Stimulated activated CD4-positive, alpha-beta T cell treated with anti-CD3 and anti-CD28 coated beads, Interleukin-2, amount 100 ng/mL, for 24 hours (primary cell): Measurements from ENCODE around the gene ABHD17B.
A peak's percentile ranks its signal among the peaks of the same experiment; 100 is the strongest.
"Not testable (repeated sequence)": the region's sequence is repeated elsewhere in the genome, so short reads cannot be mapped to it uniquely, and the experiment has no call there.

Experiments
- DNase-seq, 2 donors: peaks; one replicate each; pipeline ENCODE4 v3.0.0-alpha.2; 2020

Gene ABHD17B

DNA sequence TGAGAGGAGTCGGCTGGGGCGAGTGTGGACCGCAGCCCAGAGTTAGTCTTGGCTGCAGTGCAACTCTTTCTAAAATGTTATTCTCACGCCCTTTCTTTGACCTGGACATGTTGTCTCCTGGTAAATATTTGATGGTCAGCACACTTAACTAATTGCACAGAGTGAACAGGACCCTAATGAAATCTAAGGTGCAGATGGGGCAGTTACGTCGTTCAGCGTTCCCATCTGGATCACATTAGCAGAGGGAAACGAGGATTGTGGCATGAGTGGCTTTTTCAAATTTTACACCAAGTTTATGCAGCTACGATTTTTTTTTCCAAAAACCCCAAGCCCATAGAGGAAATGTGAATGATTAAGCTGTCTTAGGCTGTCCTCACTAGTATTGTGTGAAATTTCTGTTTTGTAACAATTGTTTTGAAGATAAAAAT, 929 bp upstream of the ABHD17B start:
- no peak for DNase-seq

DNA sequence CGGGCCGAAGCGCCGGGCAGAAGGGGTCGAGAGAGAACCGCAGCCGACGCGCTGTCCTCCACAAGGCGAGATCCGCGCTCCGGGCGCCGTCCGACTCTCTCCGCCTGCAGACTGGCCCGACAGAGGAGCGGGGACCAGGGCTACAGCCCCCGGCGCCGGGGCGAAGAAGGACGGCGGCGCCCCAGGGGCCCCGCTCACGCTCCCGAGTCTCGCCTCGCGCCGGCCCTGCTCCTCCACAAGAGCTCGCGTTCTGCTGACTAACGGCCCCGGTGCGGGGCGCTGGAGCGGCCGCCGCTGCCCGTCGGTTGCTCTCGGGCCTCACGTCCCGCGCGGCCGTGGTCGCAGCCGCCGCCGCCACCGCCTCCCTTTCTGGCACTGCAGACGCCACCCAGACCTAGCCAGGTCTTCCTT, 338 bp downstream of the ABHD17B start:
- no peak for DNase-seq

DNA sequence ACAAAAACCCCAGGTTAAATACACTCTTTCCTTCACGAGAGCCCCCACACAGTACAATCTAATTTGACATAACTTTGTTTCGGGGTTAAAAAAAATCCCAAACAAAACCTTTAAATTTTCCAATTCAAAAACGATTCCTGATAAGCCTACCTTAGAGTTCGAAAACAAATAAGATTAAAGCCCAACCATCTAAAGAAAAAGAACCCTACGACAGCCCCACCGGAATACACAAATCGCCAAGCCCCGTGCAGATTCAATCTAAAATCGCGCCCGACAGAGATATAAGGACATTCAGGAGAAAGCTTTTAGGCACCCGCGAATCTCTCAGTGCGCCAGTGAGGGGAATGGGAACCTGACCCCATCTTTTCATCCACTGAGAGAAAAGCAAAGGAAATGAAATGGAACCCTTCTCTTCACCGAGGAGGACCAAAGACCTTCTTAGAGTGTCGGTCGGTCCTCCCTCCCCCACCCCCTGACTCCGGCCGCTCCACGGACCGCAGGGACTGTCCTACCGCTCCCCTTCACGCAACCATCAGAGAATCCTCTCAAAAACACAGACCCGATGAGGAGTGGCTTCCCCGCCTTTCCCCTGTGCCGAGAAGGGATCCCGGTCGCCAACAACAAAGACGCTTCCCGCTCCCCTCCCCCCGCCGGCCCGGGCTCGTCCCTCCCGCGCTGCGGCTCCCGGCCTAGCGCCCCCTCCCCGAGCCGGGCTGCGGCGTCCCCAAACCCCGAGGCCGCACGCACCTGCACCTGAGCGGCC, 925 bp downstream of the ABHD17B start:
- peak; percentile 53 to 63 for DNase-seq

DNA sequence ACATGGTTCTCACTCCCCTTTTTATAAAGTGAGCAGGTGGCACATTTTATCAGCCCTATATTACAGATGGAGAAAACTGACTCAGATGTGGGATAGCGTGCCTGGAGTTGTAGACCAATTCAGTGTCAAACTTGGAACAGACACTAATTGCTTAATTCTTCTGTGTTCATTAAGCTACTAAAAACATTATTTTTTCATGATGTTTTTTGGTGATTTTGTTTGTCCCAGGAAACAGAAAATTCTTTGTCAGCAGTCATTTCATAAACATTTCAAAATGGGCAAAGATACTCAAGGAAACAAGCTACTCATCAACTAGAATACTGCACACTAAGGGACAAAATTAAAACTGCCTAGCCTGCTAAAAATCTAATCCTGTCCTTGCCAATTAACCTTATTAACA, 2.2 kb downstream of the ABHD17B start:
- no peak for DNase-seq

DNA sequence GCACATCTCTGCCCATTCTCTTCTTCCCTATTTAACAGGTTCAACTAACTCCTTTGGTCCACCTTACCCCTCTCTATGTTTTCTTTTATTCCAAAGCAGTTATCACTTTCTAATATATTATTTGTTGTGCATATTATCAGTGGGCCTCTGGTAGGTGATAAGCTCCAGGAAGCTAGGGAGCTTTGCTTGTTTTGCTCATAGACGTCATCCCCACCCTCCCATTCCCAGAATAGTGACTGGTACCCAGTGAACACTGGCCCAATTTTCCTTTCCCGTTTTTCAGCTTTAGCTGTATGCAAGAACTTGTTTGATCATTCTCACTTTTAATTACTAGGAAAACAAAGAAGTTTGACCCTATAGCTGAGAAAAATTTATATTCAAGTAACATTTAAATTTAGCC, 6.9 kb downstream of the ABHD17B start:
- no peak for DNase-seq

DNA sequence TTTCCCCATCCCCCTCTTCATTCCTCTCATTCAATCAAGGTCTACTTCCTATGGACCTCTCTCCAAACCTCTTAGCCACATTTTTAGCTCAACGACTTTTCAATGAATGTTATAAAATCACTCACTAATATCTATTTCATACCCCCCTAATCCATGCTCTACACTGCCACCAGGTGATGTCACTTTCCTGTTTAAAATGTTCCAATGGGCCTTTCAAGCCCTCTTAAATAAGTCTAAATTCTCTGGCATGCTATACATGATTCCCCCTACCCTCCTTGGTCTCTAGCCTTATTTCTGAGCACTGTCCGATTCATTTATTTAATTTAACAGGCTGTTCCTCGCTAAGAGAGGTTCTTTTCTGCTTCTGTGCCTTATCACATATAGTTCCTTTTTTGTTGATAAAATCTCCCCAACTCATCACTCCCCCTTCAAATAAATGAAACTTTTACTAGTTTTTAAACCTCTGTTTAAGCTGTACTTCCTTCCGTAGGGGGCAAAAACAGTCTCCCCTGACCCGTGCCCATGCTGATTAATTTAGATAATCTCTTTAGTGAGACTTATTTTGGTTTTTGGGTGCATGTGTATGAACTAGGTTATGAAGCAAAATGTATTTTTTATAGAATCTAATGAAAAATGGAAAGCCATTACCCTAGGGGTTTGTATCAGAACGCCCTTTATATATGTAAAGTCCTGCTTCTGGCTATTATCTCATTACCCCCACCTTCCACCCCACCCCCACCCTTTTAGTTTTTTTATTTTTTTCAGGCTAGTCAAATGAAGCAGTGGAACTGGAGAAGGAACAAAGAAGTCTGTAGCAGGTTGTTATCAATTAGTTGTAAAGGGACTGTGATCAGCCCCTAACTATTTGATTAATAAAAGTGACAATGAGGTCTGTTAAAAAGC, 9.0 kb downstream of the ABHD17B start:
- DNase-seq = no peak

DNA sequence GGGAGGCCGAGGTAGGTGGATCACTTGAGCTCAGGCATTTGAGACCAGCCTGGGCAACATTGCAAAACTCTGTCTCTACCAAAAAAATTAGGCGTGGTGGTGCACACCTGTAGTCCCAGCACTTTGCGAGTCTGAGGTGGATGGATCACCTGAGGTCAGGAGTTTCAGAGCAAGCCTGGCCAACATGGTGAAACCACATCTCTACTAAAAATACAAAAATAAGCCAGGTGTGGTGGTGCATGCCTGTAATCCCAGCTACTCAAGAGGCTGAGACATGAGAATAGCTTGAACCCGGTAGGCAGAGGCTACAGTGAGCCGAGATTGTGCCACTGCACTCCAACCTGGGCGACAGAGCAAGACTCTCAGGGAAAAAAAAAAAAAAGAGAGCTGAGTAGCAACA, 12.2 kb downstream of the ABHD17B start:
- DNase-seq = not testable (repeated sequence)

DNA sequence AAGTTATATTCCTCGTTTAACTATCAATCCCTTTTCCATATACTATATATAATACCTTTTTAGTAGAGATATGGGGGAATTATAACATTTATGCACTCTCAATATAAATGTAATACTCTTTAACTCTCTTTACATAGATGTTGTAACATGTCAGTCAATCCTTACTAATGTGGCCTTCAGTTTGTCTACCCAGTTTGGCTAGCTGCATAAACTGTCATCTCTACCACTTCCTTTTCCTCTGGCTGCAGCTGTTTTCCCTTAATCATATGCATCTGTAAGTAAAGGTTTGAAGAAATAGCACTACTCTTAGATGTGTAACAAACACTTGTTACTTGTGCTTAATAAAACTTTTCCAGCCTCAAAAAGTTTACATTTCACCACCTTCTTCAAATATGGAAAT, 13.4 kb downstream of the ABHD17B start:
- DNase-seq = no peak

DNA sequence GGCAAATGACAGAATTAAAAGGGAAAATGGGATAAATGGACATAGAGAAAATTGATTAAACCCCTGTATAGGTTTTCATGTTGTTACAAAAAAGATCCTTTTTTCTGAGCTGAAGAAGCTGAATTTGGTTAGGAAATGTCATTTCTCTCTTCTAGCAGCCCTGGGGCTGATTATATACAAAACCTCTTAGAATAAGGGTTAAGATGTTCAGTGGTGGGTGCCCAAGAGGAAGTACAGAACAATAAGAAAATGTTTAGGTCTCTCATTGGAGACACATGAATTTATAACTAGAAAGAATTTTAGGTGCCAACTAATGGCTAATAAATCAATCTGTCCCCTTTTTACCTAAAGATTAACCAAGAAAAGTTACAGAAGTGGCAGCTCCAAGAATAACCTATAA, 14.2 kb downstream of the ABHD17B start:
- no peak for DNase-seq

DNA sequence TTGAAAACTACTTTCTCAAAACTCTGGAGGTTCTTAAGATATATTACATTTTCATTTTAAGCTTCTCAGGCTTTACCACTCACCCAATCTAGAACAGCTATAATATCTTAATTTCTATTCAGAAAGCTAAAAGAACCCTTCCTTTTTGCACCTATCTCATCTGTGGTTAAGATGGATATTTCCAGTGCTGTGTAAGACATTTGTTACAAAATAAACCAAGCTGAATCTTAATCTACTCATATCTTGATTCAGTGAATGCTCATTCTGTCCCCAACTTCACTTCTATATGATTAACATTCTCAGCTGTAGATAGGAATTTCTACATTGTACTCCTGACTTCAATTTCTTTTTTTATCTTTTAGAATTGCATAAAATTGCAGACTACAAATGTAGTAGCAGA, 15.0 kb downstream of the ABHD17B start:
- no peak for DNase-seq

DNA sequence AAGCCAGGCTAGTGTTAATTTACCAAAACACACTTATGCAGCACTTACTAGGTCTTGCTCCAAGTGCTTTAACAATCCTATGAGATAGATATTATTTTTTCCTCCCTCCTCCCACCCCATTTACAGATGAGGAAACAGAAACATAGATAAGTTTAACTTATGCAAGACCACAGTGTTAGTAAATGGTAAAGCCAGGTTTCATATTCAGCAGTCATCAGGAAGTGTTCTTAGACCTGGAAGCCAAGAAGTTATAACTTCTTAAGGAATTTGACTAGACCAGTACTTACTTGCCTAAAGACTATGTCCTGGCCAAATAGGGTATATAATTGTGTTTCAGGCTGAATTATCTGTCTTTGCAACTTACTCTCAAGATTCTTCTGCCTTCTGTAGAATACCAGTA, 15.9 kb downstream of the ABHD17B start:
- no peak for DNase-seq

DNA sequence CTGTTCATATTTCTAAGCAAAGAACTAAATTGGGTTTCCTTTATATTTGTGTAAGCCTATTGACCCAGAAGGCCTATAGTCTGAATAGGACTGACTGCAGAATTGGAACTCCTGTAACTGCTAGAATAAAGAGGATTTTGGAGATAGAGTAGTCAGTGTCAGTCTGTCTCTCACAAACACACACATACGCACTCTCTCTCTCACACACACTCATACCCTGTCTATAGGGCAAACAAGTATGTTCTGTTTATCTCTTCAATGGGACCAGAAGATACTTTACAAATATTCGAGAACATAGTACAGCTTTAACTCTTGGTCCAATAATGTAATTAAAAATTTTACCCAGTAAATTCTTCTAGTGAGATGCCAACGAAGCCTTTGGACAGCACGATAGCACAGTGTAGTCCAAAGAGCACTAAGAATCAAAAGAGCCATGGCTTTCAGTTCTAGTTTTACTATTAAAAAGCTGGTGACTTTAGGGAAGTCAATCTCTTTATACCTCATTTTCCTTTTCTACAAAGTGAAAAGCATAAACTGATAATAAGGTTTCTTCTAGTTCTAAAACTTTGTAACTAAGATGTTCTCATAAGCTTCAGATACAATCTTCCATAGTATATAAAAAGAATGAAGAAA, 19.3 kb downstream of the ABHD17B start:
- no peak for DNase-seq

DNA sequence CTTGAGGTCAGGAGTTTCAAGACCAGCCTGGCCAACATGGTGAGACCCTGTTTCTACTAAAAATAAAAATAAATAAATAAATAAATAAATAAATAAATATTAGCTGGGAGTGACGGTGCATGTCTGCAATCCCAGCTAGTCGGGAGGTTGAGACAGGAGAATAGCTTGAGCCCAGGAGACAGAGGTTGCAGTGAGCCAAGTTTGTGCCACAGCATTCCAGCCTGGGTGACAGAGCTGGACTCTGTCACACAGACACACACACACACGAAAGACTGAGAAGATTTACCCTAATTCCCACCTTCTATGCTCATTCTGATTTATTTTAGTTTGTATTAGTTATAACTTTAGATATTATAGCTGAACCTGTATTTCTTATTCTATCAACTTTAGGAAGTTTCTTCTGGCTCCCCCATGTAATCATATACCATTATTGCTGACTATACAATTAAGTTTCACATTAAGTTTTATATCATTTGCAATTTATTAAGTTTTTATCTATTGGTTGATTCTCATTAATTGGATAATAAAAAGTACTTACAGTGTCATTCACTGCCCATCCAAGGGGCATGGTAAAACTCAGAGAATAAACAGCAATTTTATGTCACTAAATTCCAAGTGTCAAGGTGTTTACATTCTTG, 20.8 kb downstream of the ABHD17B start:
- DNase-seq = no peak

DNA sequence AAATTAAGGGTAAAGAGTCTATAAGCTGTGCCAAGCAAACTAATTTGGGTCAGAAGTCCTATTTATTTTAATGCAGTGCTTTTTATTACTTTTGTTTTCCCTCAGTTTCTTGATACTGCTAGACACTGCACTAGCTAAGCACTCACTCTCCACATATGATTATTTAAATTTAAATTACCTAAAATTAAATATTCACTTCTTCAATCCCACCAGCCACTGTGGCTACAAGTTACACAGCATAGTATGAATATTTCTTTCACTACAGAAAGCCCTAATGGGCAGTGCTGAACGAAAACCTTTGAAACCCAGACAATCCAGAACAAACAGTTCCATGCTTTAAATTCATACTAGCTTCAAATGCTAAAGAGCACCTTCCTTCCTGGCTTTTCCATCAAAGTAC, 23.6 kb downstream of the ABHD17B start:
- DNase-seq = no peak

DNA sequence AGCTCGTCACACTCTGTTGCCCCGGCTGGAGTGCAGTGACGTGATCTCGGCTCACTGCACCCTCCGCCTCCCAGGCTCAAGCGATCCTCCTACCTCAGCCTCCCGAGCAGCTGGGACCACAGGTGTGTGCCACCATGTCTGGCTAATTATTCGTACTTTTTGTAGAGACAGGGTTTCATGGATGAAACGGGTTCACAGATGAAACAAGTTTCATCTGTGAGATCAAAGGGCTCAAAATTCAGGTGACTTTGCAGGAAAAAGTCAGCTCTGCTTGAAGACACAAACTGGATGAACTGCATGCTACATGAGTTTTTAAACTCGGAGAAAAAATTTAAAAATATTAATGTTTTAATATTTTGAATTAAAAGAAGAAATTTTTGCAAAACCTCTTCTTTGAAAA, 24.5 kb downstream of the ABHD17B start:
- DNase-seq = no peak

DNA sequence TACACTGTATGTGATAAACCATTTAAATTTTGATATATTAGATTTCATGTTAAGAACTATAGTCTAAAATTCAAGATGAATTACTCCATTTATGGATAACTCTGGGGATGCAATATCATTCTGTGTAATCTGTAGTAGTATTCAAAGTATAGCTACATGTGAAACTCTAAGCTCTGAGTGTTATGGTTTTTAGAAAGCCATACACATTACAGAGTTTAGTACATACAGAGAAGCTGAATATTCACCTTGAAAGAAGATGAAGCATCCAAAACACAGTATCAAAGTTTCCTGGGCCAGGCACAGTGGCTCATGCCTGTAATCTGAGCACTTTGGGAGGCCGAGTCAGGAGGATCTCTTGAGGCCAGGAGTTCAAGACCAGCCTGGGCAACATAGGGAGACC, 25.0 kb downstream of the ABHD17B start:
- DNase-seq = no peak

DNA sequence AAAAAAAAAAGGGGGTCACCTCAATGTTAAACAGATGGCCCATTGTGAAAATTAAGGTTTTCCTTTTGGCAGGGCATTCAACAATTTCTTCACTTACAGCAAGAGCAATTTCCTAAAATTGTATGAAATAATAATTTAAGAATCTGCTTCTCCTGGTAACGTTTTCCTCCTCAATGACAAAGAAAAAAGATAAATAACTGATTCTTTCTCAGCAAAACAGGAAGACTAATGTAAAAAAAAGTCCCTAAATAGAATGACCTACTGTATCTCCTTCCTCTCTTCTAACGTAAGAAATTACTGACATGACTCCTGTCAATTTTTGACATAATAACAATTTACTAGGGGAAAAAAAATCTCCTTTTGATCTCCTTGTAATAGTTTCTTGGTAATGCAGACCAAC, 25.5 kb downstream of the ABHD17B start:
- DNase-seq = no peak

DNA sequence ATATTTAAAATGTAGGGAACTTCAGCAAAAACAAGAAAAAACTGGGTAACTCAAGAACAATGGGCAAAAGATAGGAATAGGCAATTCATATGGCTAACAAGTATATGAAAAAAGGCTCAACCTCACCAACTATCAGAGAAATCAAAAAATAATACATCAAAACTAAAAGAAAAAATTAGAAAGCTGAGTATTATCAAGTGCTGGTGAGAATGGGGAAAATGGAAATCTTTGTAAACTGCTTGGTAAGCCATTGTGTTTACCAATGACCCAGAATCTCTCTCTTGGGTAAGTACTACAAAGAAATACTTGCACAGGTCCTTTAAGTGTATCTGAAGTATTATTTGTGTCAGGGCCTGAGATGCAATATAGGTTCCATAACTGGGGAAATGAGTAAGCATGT, 27.0 kb downstream of the ABHD17B start:
- DNase-seq = no peak

DNA sequence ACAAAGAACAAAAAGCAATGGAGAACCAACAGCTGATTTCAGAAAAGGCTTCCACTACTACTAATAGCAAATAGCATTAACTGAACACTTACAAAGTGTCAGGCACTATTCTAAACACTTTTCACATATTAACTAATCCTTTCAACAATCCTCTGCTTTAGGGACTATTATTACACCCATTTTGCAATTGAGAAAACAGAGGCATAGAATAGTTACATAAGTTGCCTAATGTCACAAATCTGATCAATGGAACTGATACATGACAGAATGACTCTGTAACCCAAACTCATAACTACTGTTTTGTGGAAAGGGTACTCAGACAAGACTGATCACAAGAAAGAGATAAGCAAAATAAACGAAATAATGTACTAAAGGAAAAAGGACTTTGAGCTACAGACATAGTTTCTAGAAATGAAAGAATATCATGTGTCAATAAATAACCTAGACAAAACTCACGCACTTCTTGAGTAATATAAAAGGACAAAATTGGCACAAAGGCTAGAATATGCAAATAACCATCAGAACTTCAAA, 31.3 kb downstream of the ABHD17B start:
- no peak for DNase-seq

DNA sequence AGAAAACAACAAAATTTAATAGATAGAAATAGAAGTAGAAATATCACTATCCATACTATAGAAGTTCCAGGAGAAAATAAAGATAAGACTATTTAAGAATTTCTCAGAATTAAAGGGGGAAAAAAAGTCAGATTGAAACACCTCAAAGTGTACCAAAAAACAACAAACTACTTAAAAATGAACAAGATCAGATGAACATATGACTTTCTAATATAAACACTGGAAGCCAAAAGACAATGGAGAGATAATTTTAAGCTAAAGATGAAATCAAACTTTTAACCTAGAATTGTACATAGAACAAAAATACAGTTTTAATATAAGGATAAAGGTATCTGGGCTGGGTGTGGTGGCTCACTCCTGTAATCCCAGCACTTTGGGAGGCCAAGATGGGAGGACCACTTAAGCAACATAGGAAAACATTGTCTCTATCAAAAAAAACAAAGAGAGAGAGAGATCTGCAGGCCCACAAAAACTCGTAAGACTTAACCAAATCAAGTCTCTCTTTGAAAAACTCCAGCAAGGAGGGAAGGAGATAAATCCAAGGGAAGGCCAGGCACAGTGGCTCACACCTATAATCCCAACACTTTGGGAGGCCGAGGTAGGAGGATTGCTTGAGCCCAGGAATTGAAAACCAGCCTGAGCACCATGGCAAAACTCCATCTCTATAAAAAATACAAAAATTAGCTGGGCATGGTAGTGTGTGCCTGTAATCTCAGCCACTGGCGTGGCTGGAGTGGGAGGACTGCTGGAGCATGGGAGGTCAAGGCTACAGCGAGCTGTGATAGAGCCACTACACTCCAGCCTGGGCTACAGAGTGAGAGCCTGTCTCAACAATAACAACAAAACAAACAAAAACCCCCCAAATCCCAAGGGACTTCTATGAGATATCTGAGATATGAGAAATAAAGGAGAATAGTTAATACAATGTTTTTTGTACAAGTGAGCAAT, 32.4 kb downstream of the ABHD17B start:
- DNase-seq = no peak

DNA sequence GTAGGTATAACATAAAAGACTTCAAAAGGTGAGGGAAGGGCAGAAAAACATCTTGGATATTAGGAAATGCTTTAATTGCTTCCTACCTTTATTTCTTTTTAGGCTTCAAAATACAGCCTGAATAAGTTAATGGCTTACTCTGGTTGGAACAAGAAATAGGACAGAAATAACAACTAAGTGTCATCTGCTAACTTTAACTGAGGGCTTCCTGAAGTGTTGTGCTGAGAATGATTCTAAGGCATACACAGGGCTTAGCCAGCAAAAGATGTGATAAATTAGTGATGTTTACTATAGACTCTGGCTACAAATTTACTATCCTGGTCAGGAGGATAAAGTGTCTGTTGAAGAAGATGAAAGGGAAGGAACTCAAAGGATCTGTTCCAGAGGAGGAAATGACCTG, 34.2 kb downstream of the ABHD17B start:
- DNase-seq = no peak

DNA sequence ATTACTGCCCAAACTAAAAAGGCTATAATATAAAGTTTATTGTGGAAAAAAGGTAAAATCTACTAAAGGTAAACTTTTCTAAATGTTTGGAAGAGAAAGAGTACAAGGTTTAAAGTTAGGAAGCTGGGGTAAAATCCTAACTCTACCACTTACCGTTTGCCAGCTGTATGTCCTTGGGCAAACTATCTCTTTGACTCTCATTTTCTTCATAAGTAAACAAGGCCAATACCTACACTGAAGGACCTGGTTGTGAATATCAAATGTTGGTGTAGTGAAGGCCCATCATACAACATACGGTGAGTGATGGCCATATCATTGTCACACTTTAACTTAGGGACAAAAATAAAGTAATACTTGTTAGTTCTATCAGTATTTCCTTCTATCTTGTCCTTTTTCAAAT, 34.9 kb downstream of the ABHD17B start:
- no peak for DNase-seq
